ENCODE results near the gene DEDD2. TPM values are rescaled to one million over a fixed set of nuclear protein-coding genes. Genes with fewer than 3 reads are reported as not detected.

The DEDD2 gene
- total RNA-seq, 1 donor from 2014 or later = 26.1 TPM

DNA sequence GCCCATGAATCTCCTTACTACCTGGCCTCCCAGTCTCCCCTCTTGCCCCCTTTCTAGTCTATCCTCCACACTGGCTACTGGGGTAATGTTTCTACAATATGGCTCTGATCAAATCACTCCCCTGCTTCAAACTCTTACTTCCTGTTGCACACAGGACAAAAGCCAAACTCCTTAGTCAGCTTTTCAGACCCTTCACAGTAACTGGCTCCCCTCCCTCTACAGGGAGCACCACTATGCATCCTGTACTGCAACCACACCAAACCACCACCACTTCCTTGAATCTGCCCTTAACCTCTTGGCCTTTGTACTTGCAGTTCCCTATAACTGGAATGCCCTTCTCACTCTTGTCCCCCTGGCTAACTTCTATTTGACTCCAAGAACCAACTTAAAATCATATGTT, 32.2 kb downstream of the DEDD2 start:
- no peak for TF ChIP-seq CTCF (IDR thresholded peaks at IDR 0.05)
- no peaks in the 10 kb centered on the region for H3K36me3 Mint-ChIP-seq (ENCODE audit: low read depth)
- H3K4me3 Mint-ChIP-seq = no peak overlapping the region
- peaks cover 39% of the 10 kb centered on the region for H3K4me1 Mint-ChIP-seq
- DNase-seq (no peak), ATAC-seq (ENCODE audit: low read depth) (peak; percentile 47)
- no peaks in the 10 kb centered on the region for H3K9me3 Mint-ChIP-seq
- ChIA-PET CTCF (interaction anchor here (0.6 to 4.8 kb wide), 7 partner anchors 12 to 95 kb away, joined by 3 to 28 read pairs (median 5); partner anchors contain the start of gene POU2F2), POLR2A (interaction anchor here (0.7 to 1.7 kb wide), 3 partner anchors 15 to 105 kb away, joined by 3 to 7 read pairs (median 4); partner anchors contain the start of gene POU2F2)
- H3K27me3 Mint-ChIP-seq = peaks cover 4% of the 10 kb centered on the region
- H3K27ac Mint-ChIP-seq = no peak overlapping the region
- intact Hi-C loops (cut with micrococcal nuclease) = loop anchor here (2.0 kb wide), 1 partner anchor 14 kb away; no protein-coding TSS in a partner anchor

- Mint-ChIP-seq H3K36me3 (ENCODE audit: low read depth) (no peaks in the 10 kb centered on the region), H3K27me3 (peaks cover 13% of the 10 kb centered on the region), H3K4me3 (peak overlapping the region; percentile 2), H3K9me3 (no peaks in the 10 kb centered on the region), H3K4me1 (peaks cover 37% of the 10 kb centered on the region), H3K27ac (peak overlapping the region; percentile 30)
- DNase-seq = peak; percentile 61
- intact Hi-C loops (cut with micrococcal nuclease) = loop anchor here (1.0 to 2.0 kb wide), 4 partner anchors 14 to 103 kb away; no protein-coding TSS in a partner anchor
- TF ChIP-seq CTCF (IDR thresholded peaks at IDR 0.05) = no peak
- POLR2A ChIA-PET = interaction anchor here (0.6 to 1.7 kb wide), 4 partner anchors 16 to 52 kb away, joined by 3 to 8 read pairs (median 6); partner anchors contain the start of gene POU2F2
- CTCF ChIA-PET = interaction anchor here (1.0 to 4.8 kb wide), 6 partner anchors 15 to 95 kb away, joined by 3 to 28 read pairs (median 6); partner anchors contain the start of gene POU2F2
- ATAC-seq (ENCODE audit: low read depth) = peak; percentile 83
Measured at GRCh38 chr19:42184401-42184861, 33.0 kb downstream of the DEDD2 start.

DNA sequence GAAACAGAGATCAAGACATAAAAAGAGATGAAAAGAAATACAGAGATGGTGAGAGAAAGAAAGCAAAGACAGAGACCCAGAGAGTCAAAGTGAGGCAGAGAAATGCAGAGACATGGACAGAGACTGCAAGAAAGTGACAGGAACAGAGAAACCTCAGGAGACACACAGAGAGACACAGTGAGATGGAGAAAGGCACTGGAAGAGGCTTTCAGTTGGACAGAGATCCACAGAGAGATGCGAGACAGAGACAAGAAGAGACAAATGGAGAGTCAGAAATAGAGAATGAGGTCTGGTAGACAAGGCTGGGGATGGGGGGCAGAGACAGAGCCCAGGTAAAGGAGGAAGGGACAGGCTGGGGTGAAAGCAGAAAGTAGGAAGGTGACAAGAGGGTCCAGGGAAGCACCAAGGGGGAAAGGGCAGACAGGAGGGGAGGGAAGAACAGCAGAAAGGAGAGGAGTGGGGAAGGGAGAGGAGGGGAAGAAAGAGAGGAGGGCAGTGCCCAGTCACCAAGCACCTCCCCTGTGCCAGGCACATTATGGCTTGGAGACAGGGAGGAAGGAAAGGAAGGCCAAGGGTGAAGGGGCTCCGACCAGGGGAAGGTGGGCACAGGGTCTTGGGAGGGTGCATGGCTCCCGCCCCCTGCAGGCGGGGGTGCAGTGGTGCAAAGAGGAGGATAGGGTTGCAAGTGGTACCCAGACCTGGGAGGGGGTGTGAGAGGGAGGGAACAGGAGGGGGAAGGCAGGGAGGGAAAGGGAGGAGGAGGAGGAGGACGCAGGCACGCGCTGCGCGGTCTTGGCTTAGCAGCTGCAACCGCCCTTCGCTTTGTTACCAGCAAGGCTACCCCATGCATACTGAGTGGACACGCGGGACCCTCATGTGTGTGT, 38.4 kb downstream of the DEDD2 start:
- H3K27ac Mint-ChIP-seq = no peak overlapping the region
- no peak overlapping the region for H3K4me3 Mint-ChIP-seq
- intact Hi-C loops (cut with micrococcal nuclease) = loop anchor here (5.0 kb wide), 1 partner anchor 38 kb away; the partner anchor contains the start of gene DEDD2
- POLR2A ChIA-PET = no interaction called here
- CTCF ChIA-PET = no interaction called here
- H3K4me1 Mint-ChIP-seq = peaks cover 28% of the 10 kb centered on the region
- ATAC-seq (ENCODE audit: low read depth) (no peak), DNase-seq (no peak)
- H3K36me3 Mint-ChIP-seq (ENCODE audit: low read depth) = no peaks in the 10 kb centered on the region
- no peaks in the 10 kb centered on the region for H3K9me3 Mint-ChIP-seq
- TF ChIP-seq CTCF (IDR thresholded peaks at IDR 0.05) = no peak
- peaks cover 20% of the 10 kb centered on the region for H3K27me3 Mint-ChIP-seq

- no peak for TF ChIP-seq CTCF (IDR thresholded peaks at IDR 0.05)
- Mint-ChIP-seq H3K27ac (no peak overlapping the region), H3K36me3 (ENCODE audit: low read depth) (no peaks in the 10 kb centered on the region), H3K4me1 (peaks cover 20% of the 10 kb centered on the region), H3K27me3 (peaks cover 20% of the 10 kb centered on the region), H3K9me3 (no peaks in the 10 kb centered on the region), H3K4me3 (no peak overlapping the region)
- DNase-seq (no peak), ATAC-seq (ENCODE audit: low read depth) (no peak)
- POLR2A ChIA-PET = interaction anchor here (0.7 to 1.8 kb wide), 4 partner anchors 21 to 63 kb away, joined by 3 to 10 read pairs (median 4); no protein-coding TSS in a partner anchor
- CTCF ChIA-PET = interaction anchor here (1.2 kb wide), 1 partner anchor 22 kb away, joined by 7 read pairs; no protein-coding TSS in a partner anchor
- intact Hi-C loops (cut with micrococcal nuclease) = loop anchor here (2.0 to 5.0 kb wide), 3 partner anchors 21 to 65 kb away; partner anchors contain the start of genes DEDD2 and GSK3A
Measured at GRCh38 chr19:42177686-42178019, 39.8 kb downstream of the DEDD2 start.

Data from activated B cell treated with CpG ODN at 0.5 μM for 24 hours (primary cell).